Body of pancreas (tissue), 4 donors: ENCODE data around the gene ADPGK.

Experiments used
- POLR2A ChIP-seq, 3 donors: fragments of 450-650 bp; IDR thresholded peaks; one replicate each; pipeline ENCODE4 v1.6.1; 2016; ENCODE audit warnings: antibody characterized with exemption in 3 of 3, mild to moderate bottlenecking in 2 of 3
- TF ChIP-seq, protein P1 (sequence below), 7 experiments: fragments of 450-650 bp in 4 of 7; fragments of 200-600 bp in 3 of 7; sonication (generic) in 3 of 7; IDR thresholded peaks; one replicate each; pipeline ENCODE4 v1.5.1; 2016 to 2019; ENCODE audit warnings: antibody characterized with exemption in 7 of 7

DNA sequence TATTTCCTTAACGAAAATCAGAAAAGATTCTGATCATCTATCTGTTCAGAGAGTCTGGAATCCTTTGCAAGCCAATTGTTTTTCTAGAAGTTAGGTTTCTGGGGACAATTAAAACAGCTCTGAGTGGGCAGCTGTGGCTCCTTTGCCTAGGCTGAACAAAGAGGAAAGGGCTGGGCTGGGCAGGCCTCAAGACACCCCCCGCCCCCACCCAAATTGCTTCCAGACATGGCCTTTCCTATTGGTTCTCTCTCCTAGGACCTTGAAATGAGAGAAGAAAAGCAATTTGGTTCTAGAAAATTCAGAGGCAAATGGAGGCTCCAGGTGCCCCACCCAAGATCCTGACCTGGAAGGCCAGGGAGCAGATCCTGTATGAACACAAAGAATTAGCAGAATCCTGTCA is 2.3 kb upstream of the ADPGK start:
- TF ChIP-seq, protein P1, sequence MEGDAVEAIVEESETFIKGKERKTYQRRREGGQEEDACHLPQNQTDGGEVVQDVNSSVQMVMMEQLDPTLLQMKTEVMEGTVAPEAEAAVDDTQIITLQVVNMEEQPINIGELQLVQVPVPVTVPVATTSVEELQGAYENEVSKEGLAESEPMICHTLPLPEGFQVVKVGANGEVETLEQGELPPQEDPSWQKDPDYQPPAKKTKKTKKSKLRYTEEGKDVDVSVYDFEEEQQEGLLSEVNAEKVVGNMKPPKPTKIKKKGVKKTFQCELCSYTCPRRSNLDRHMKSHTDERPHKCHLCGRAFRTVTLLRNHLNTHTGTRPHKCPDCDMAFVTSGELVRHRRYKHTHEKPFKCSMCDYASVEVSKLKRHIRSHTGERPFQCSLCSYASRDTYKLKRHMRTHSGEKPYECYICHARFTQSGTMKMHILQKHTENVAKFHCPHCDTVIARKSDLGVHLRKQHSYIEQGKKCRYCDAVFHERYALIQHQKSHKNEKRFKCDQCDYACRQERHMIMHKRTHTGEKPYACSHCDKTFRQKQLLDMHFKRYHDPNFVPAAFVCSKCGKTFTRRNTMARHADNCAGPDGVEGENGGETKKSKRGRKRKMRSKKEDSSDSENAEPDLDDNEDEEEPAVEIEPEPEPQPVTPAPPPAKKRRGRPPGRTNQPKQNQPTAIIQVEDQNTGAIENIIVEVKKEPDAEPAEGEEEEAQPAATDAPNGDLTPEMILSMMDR (IDR thresholded peaks at IDR 0.05): no peak
- no peak for TF ChIP-seq POLR2A (IDR thresholded peaks at IDR 0.05)
